Left lung (tissue), 10 donors: ENCODE measurements around the gene ZBED3. TPM values are rescaled to one million over a fixed set of nuclear protein-coding genes. Genes with fewer than 3 reads are reported as not detected.

ENCODE experiments used
- ATAC-seq: fragments of 200-7000 bp; cut with Tn5 transposase; one replicate; pipeline ENCODE4 v1.9.1; 2020; ENCODE audit warnings: moderate library complexity
- DNase-seq, 4 donors: peaks; one replicate each; pipeline ENCODE4 v3.0.0-alpha.2; 2013 to 2020
- H3K27ac ChIP-seq, 2 donors: fragments of 200-600 bp; sonication (generic) in 1 of 2; one replicate each; pipeline versions ENCODE4 v1.5.0 to v1.8.0; 2020 to 2021
- H3K27me3 ChIP-seq, 2 donors: fragments of 200-600 bp; sonication (generic) in 1 of 2; one replicate each; pipeline versions ENCODE4 v1.5.0 to v1.8.0; 2020 to 2021
- H3K36me3 ChIP-seq, 2 donors: fragments of 200-600 bp; sonication (generic) in 1 of 2; one replicate each; pipeline versions ENCODE4 v1.5.0 to v1.8.0; 2020 to 2021
- H3K4me1 ChIP-seq, 2 donors: fragments of 200-600 bp; one replicate each; pipeline ENCODE4 v1.8.0; 2021
- H3K4me3 ChIP-seq, 2 donors: fragments of 200-600 bp; sonication (generic) in 1 of 2; one replicate each; pipeline versions ENCODE4 v1.5.0 to v1.8.0; 2020 to 2021; ENCODE audit warnings: mild to moderate bottlenecking in 1 of 2
- H3K9me3 ChIP-seq, 2 donors: fragments of 200-600 bp; sonication (generic) in 1 of 2; one replicate each; pipeline versions ENCODE4 v1.5.0 to v1.8.0; 2020 to 2021
- CTCF ChIP-seq, 2 donors: fragments of 200-600 bp; sonication (generic) in 1 of 2; IDR thresholded peaks; one replicate each; pipeline versions ENCODE4 v1.5.0 to v1.8.0; 2021; ENCODE audit warnings: antibody characterized with exemption in 2 of 2
- intact Hi-C, 2 donors: fragments of 100-400 bp; cut with DNase I; formaldehyde crosslinking; loops; one replicate each; pipeline versions ENCODE4 v1.11.2 to v1.14.2; 2022
- polyA plus RNA-seq, 6 donors: library from polyadenylated mRNA; unstranded; fragments of 120-200 nt; gene quantifications; one replicate each; pipeline ENCODE4 v1.2.1, GENCODE V29; 2013; ENCODE audit not compliant: insufficient read length in 6 of 6
- total RNA-seq, 2 donors: library from RNA; stranded (reverse); fragmentation: NEBNext Ultra II Directional; extraction: Animal tissue kit (Norgen Biotek cat#: 25700); gene quantifications; one replicate each; pipeline ENCODE4 v1.2.1, GENCODE V29; 2021
- donor health status: DM: no; HTN: yes; CAD: no.
- donor health status: DM: no; HTN: no; CAD: no.

Gene ZBED3
- total and polyA plus RNA-seq, 8 donors = 11.9 to 32.4 (median 28.3) TPM

- intact Hi-C loops = no loop called here
- TF ChIP-seq CTCF (IDR thresholded peaks at IDR 0.05) = no peak
- Histone ChIP-seq H3K4me1 (no peaks in the 10 kb centered on the region), H3K36me3 (peaks cover 0 to 61% of the 10 kb centered on the region in 2 donors), H3K27ac (no peak overlapping the region), H3K4me3 (no peak overlapping the region), H3K27me3 (no peaks in the 10 kb centered on the region), H3K9me3 (no peaks in the 10 kb centered on the region)
- ATAC-seq = no peak
- no peak for DNase-seq
Observed at GRCh38 chr5:77046416-77047073, 40.5 kb downstream of the ZBED3 start.

GRCh38 chr5:77035950-77036349, 51.1 kb downstream of the ZBED3 start:
- intact Hi-C loops = no loop called here
- no peak for TF ChIP-seq CTCF (IDR thresholded peaks at IDR 0.05)

GRCh38 chr5:77033338-77033737, 53.7 kb downstream of the ZBED3 start:
- no peak for TF ChIP-seq CTCF (IDR thresholded peaks at IDR 0.05)
- Histone ChIP-seq H3K4me1 (peaks cover 8 to 22% of the 10 kb centered on the region in 2 donors), H3K9me3 (peaks cover 0 to 11% of the 10 kb centered on the region in 2 donors), H3K27ac (no peak overlapping the region), H3K27me3 (no peaks in the 10 kb centered on the region), H3K36me3 (peaks cover 0 to 30% of the 10 kb centered on the region in 2 donors), H3K4me3 (no peak overlapping the region)
- intact Hi-C loops = no loop called here
- ATAC-seq (no peak), DNase-seq (no peak)

More at GRCh38 chr5:77035950-77036349, 51.1 kb downstream of the ZBED3 start:
- DNase-seq (no peak), ATAC-seq (no peak)
- Histone ChIP-seq H3K36me3 (peaks cover 0 to 56% of the 10 kb centered on the region in 2 donors), H3K27me3 (no peaks in the 10 kb centered on the region), H3K9me3 (no peaks in the 10 kb centered on the region), H3K27ac (no peak overlapping the region), H3K4me1 (peaks cover 8 to 16% of the 10 kb centered on the region in 2 donors), H3K4me3 (no peak overlapping the region)

GRCh38 chr5:77032635-77033034, 54.5 kb downstream of the ZBED3 start:
- Histone ChIP-seq H3K9me3 (peaks cover 0 to 11% of the 10 kb centered on the region in 2 donors), H3K4me3 (no peak overlapping the region), H3K36me3 (peaks cover 0 to 23% of the 10 kb centered on the region in 2 donors), H3K27ac (no peak overlapping the region), H3K27me3 (no peaks in the 10 kb centered on the region), H3K4me1 (peaks cover 8 to 22% of the 10 kb centered on the region in 2 donors)
- intact Hi-C loops = no loop called here
- no peak for TF ChIP-seq CTCF (IDR thresholded peaks at IDR 0.05)
- ATAC-seq (no peak), DNase-seq (no peak)

GRCh38 chr5:77031891-77032290, 55.2 kb downstream of the ZBED3 start:
- Histone ChIP-seq H3K4me1 (peaks cover 8 to 22% of the 10 kb centered on the region in 2 donors), H3K27me3 (no peaks in the 10 kb centered on the region), H3K27ac (no peak overlapping the region), H3K36me3 (peaks cover 0 to 15% of the 10 kb centered on the region in 2 donors), H3K4me3 (no peak overlapping the region), H3K9me3 (peaks cover 0 to 11% of the 10 kb centered on the region in 2 donors)
- DNase-seq (no peak), ATAC-seq (no peak)
- intact Hi-C loops = no loop called here
- TF ChIP-seq CTCF (IDR thresholded peaks at IDR 0.05) = no peak
